Suprapubic skin (tissue), 4 donors: ENCODE results near the gene HIVEP3. TPM values are rescaled to one million over a fixed set of nuclear protein-coding genes. Genes with fewer than 3 reads are reported as not detected.
"Not testable (repeated sequence)": the region's sequence is repeated elsewhere in the genome, so short reads cannot be mapped to it uniquely, and the experiment has no call there.

ENCODE experiments used
- DNase-seq, 2 donors: peaks; one replicate each; pipeline ENCODE4 v3.0.0-alpha.2; 2019; ENCODE audit warnings: low spot score in 2 of 2
- H3K27ac ChIP-seq: fragments of 200-600 bp; sonication (generic); one replicate; pipeline ENCODE4 v1.5.1; 2019
- H3K27me3 ChIP-seq: fragments of 200-600 bp; sonication (generic); one replicate; pipeline ENCODE4 v1.5.1; 2019
- H3K36me3 ChIP-seq: fragments of 200-600 bp; sonication (generic); one replicate; pipeline ENCODE4 v1.5.1; 2019
- H3K4me1 ChIP-seq: fragments of 200-600 bp; sonication (generic); one replicate; pipeline ENCODE4 v1.5.1; 2019
- H3K4me3 ChIP-seq: fragments of 200-600 bp; sonication (generic); one replicate; pipeline ENCODE4 v1.5.1; 2019; ENCODE audit warnings: mild to moderate bottlenecking
- H3K9me3 ChIP-seq: fragments of 200-600 bp; sonication (generic); one replicate; pipeline ENCODE4 v1.5.1; 2019
- CTCF ChIP-seq, 2 donors: fragments of 200-600 bp in 1 of 2; fragments of 450-650 bp in 1 of 2; sonication (generic) in 1 of 2; IDR thresholded peaks; one replicate each; pipeline ENCODE4 v1.5.1; 2016 to 2019; ENCODE audit warnings: antibody characterized with exemption in 2 of 2, mild to moderate bottlenecking in 1 of 2, moderate library complexity in 1 of 2
- EP300 ChIP-seq: sonication (generic); formaldehyde crosslinking; IDR thresholded peaks from one replicate; pipeline ENCODE4 v1.6.1; 2017; ENCODE audit warnings: antibody characterized with exemption
- POLR2A ChIP-seq, 2 donors: fragments of 450-650 bp; IDR thresholded peaks; one replicate each; pipeline ENCODE4 v1.6.1; 2017; ENCODE audit warnings: antibody characterized with exemption in 2 of 2, mild to moderate bottlenecking in 2 of 2, moderate library complexity in 2 of 2
- POLR2AphosphoS5 ChIP-seq, 3 donors: sonication (generic); formaldehyde crosslinking; IDR thresholded peaks; one replicate each; pipeline ENCODE4 v1.6.1; 2017; ENCODE audit warnings: antibody characterized with exemption in 3 of 3
- WGBS: methylation state at CpG from one replicate; pipeline ENCODE4 v1.1.5; 2018; 5-methylcytosine and 5-hydroxymethylcytosine counted together
- total RNA-seq, 4 donors: library from RNA; depleted of rRNA; stranded (reverse); fragments of >200 nt; gene quantifications; one replicate each; pipeline ENCODE4 v1.1.0, GENCODE V29; 2016

Gene HIVEP3
- total RNA-seq, 4 donors from 2014 or later: 11.3 to 23.9 (median 18.3) TPM

- TF ChIP-seq POLR2A (IDR thresholded peaks at IDR 0.05) (no peak), EP300 (no peak), CTCF (IDR thresholded peaks at IDR 0.05) (no peak), POLR2AphosphoS5 (IDR thresholded peaks at IDR 0.05) (no peak)
- no peak for DNase-seq
- peaks cover 6% of the 10 kb centered on the region for H3K4me1 ChIP-seq
- H3K36me3 ChIP-seq: no peaks in the 10 kb centered on the region
- H3K9me3 ChIP-seq: no peaks in the 10 kb centered on the region
- no peaks in the 10 kb centered on the region for H3K27me3 ChIP-seq
- 97% methylated on average over 6 of the region's 6 CpGs for WGBS
- no peak overlapping the region for H3K4me3 ChIP-seq
- H3K27ac ChIP-seq: no peak overlapping the region
Observed at GRCh38 chr1:41699861-41700248, 218.9 kb downstream of the HIVEP3 start.

GRCh38 chr1:41698916-41699860, 219.5 kb downstream of the HIVEP3 start:
- Histone ChIP-seq H3K27me3 (no peaks in the 10 kb centered on the region), H3K36me3 (no peaks in the 10 kb centered on the region), H3K27ac (no peak overlapping the region), H3K9me3 (no peaks in the 10 kb centered on the region), H3K4me3 (no peak overlapping the region), H3K4me1 (peaks cover 8% of the 10 kb centered on the region)
- TF ChIP-seq POLR2A (IDR thresholded peaks at IDR 0.05): no peak
- TF ChIP-seq CTCF (IDR thresholded peaks at IDR 0.05): no peak
- no peak for TF ChIP-seq POLR2AphosphoS5 (IDR thresholded peaks at IDR 0.05)
- TF ChIP-seq EP300: no peak
- DNase-seq: no peak
- WGBS: 94% methylated on average over 16 of the region's 19 CpGs

- WGBS: 85% methylated on average over 8 of the region's 9 CpGs
- Histone ChIP-seq H3K4me3 (no peak overlapping the region), H3K9me3 (no peaks in the 10 kb centered on the region), H3K4me1 (peaks cover 8% of the 10 kb centered on the region), H3K36me3 (no peaks in the 10 kb centered on the region), H3K27ac (no peak overlapping the region), H3K27me3 (no peaks in the 10 kb centered on the region)
- TF ChIP-seq POLR2A (IDR thresholded peaks at IDR 0.05) (no peak), POLR2AphosphoS5 (IDR thresholded peaks at IDR 0.05) (no peak), CTCF (IDR thresholded peaks at IDR 0.05) (no peak), EP300 (no peak)
- DNase-seq: no peak
Observed at GRCh38 chr1:41696381-41696780, 222.3 kb downstream of the HIVEP3 start.

GRCh38 chr1:41695118-41695745, 223.5 kb downstream of the HIVEP3 start:
- no peak overlapping the region for H3K4me3 ChIP-seq
- H3K36me3 ChIP-seq: no peaks in the 10 kb centered on the region
- H3K4me1 ChIP-seq: peaks cover 8% of the 10 kb centered on the region
- 65% methylated on average over 3 of the region's 3 CpGs for WGBS
- no peaks in the 10 kb centered on the region for H3K9me3 ChIP-seq
- TF ChIP-seq EP300 (no peak), CTCF (IDR thresholded peaks at IDR 0.05) (no peak), POLR2AphosphoS5 (IDR thresholded peaks at IDR 0.05) (no peak), POLR2A (IDR thresholded peaks at IDR 0.05) (no peak)
- DNase-seq: no peak
- H3K27me3 ChIP-seq: no peaks in the 10 kb centered on the region
- no peak overlapping the region for H3K27ac ChIP-seq

GRCh38 chr1:41691966-41692365, 226.8 kb downstream of the HIVEP3 start:
- H3K27ac ChIP-seq, H3K4me3 ChIP-seq, H3K36me3 ChIP-seq, DNase-seq, H3K27me3 ChIP-seq, H3K9me3 ChIP-seq: not testable (repeated sequence)
- WGBS: 85% methylated on average over 10 of the region's 10 CpGs
- H3K4me1 ChIP-seq: peaks cover 18% of the 10 kb centered on the region
